Retinal pigment epithelial cell (primary cell): ENCODE results near the gene TOR2A.
"Not testable (repeated sequence)": the region's sequence is repeated elsewhere in the genome, so short reads cannot be mapped to it uniquely, and the experiment has no call there.

Experiments used
- DNase-seq: peaks from one replicate; pipeline ENCODE4 v3.0.0-alpha.2; 2010; ENCODE audit warnings: low read depth
- H3K4me3 ChIP-seq: 2 replicates; pipeline ENCODE4 v1.5.1; 2011; ENCODE audit warnings: mild to moderate bottlenecking, low read length, control low read depth, moderate library complexity
- CTCF ChIP-seq: conservative IDR thresholded peaks from 2 replicates; pipeline ENCODE4 v1.5.1; 2011; ENCODE audit warnings: low read depth, low read length, control low read depth, inconsistent platforms

The TOR2A gene

GRCh38 chr9:127758843-127759242 is 23.7 kb upstream of the TOR2A start:
- no peak overlapping the region for H3K4me3 ChIP-seq
- DNase-seq = no peak
- TF ChIP-seq CTCF = no peak

GRCh38 chr9:127756776-127757175 is 21.7 kb upstream of the TOR2A start:
- not testable (repeated sequence) for DNase-seq, H3K4me3 ChIP-seq

- H3K4me3 ChIP-seq = no peak overlapping the region
- DNase-seq = no peak
Observed at GRCh38 chr9:127756233-127756632, 21.1 kb upstream of the TOR2A start.

GRCh38 chr9:127755061-127756060 is 20.3 kb upstream of the TOR2A start:
- TF ChIP-seq CTCF = no peak
- H3K4me3 ChIP-seq = no peak overlapping the region

More at GRCh38 chr9:127756233-127756632, 21.1 kb upstream of the TOR2A start:
- TF ChIP-seq CTCF = no peak

GRCh38 chr9:127754099-127755060 is 19.3 kb upstream of the TOR2A start:
- no peak for DNase-seq
- no peak for TF ChIP-seq CTCF
- no peak overlapping the region for H3K4me3 ChIP-seq

More at GRCh38 chr9:127755061-127756060, 20.3 kb upstream of the TOR2A start:
- no peak for DNase-seq

GRCh38 chr9:127753622-127754021 is 18.5 kb upstream of the TOR2A start:
- DNase-seq = no peak
- no peak overlapping the region for H3K4me3 ChIP-seq

More at GRCh38 chr9:127753622-127754021, 18.5 kb upstream of the TOR2A start:
- no peak for TF ChIP-seq CTCF
